Kidney (tissue), 14 donors: Measurements from ENCODE around the gene ZC3H12C. TPM values are rescaled to one million over a fixed set of nuclear protein-coding genes. Genes with fewer than 3 reads are reported as not detected.

Experiments
- DNase-seq, 5 donors: peaks; one replicate each; pipeline ENCODE4 v3.0.0-alpha.2; 2013 to 2020
- FAIRE-seq: peaks from 2 replicates; lab custom pipeline; 2012; peaks lifted over from hg19 to GRCh38; lab: Jason Lieb, UNC
- H3K27ac ChIP-seq, 2 donors: one replicate each; pipeline ENCODE4 v1.7.0; 2013; ENCODE audit warnings: low read depth in 2 of 2, low read length in 2 of 2, inconsistent platforms in 1 of 2
- H3K27me3 ChIP-seq: one replicate; pipeline ENCODE4 v1.7.1; 2013; ENCODE audit warnings: low read length, inconsistent platforms; ENCODE audit not compliant: control insufficient read depth, insufficient read depth
- H3K36me3 ChIP-seq, 3 donors: one replicate each; pipeline versions ENCODE4 v1.7.0 to v1.7.1; 2013; ENCODE audit warnings: low read length in 3 of 3, control low read depth in 1 of 3, inconsistent platforms in 1 of 3; ENCODE audit not compliant: insufficient read depth in 3 of 3, control insufficient read depth in 2 of 3
- H3K4me1 ChIP-seq, 3 donors: one replicate each; pipeline versions ENCODE4 v1.7.0 to v1.7.1; 2013; ENCODE audit warnings: low read length in 3 of 3, inconsistent platforms in 1 of 3, low read depth in 1 of 3; ENCODE audit not compliant: control insufficient read depth in 2 of 3, insufficient read depth in 2 of 3
- H3K4me3 ChIP-seq, 3 donors: one replicate each; pipeline versions ENCODE4 v1.7.0 to v1.8.1; 2013; ENCODE audit warnings: low read length in 3 of 3, control low read depth in 1 of 3, inconsistent platforms in 1 of 3
- H3K9ac ChIP-seq, 3 donors: one replicate each; pipeline versions ENCODE4 v1.7.0 to v1.7.1; 2013; ENCODE audit warnings: low read length in 3 of 3, control low read depth in 1 of 3, inconsistent platforms in 1 of 3
- H3K9me3 ChIP-seq, 3 donors: one replicate each; pipeline versions ENCODE4 v1.7.0 to v1.7.1; 2013; ENCODE audit warnings: low read length in 3 of 3, control low read depth in 1 of 3, inconsistent platforms in 1 of 3; ENCODE audit not compliant: control insufficient read depth in 2 of 3, insufficient read depth in 1 of 3
- intact Hi-C: fragments of 100-400 bp; cut with DNase I; formaldehyde crosslinking; loops from one replicate; pipeline ENCODE4 v1.11.1; 2022
- polyA plus RNA-seq: library from polyadenylated mRNA; stranded (reverse); fragments of 350-450 nt; fragmentation: Illumina TruSeq; extraction: RNeasy Lipid Tissue Mini Kit (QIAGEN cat#74804); gene quantifications from one replicate; pipeline ENCODE4 v1.2.3, GENCODE V29; 2014; ENCODE audit warnings: low read depth, low replicate concordance; ENCODE audit not compliant: insufficient read depth
- total RNA-seq: library from RNA; stranded (reverse); fragmentation: NEBNext Ultra II Directional; extraction: Animal tissue kit (Norgen Biotek cat#: 25700); gene quantifications from one replicate; pipeline ENCODE4 v1.2.1, GENCODE V29; 2021
- TF ChIP-seq, protein P1 (sequence below): IDR thresholded peaks from 3 replicates; pipeline ENCODE4 v1.5.1; 2012; ENCODE audit warnings: mild to moderate bottlenecking, moderate library complexity, borderline replicate concordance; ENCODE audit not compliant: insufficient read depth; ENCODE audit errors: extremely low read depth
- donor health status: control.
- donor health status: control.
- donor health status: control.
- donor health status: control.
- donor health status: control.
- donor health status: DM: yes; HTN: yes; CAD: no.
- donor health status: Normal renal cell carcinoma (clear cell type).

Gene ZC3H12C
- total and polyA plus RNA-seq, 2 donors from 2014 or later: 2.3 to 14.3 TPM

DNA sequence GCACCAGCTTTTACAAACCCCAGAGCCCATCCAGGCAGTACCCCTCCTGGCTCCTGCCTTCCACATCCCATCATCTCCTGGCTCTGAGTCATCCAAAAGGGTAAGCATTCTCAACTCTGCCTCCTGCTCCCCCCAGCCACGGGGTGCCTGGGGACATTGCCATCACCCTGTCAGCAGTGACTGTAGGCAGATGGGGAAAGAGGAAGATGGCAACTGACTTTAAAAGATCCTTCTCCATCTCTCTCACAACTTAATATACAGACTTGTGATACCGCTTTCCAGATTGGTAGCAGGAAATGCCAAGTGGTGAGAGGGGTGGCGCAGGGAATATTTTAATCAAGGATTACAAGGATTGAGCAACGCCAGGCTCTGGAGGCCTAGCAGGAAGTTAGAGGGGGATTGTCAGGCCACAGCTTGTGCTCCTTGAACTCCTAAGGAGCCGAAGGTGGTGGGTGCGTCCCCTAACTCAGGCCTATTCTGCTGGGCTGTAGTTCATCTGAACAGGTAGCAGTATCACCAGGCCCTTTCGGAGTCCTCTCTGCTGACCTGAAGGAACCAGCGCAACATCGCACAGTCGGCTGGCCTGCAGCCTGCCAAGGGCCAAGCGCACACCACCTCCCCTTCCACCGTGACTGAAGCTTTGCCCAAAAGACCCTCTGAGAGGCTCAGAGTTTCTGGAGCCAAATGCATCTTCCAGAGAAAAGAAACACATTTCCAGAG lies 83.3 kb downstream of the ZC3H12C start:
- Histone ChIP-seq H3K36me3 (no peaks in the 10 kb centered on the region), H3K27ac (no peak overlapping the region), H3K9me3 (no peaks in the 10 kb centered on the region), H3K4me1 (peaks cover 0 to 19% (median 0%) of the 10 kb centered on the region in 3 donors), H3K9ac (no peak overlapping the region), H3K4me3 (no peak overlapping the region), H3K27me3 (no peaks in the 10 kb centered on the region)
- FAIRE-seq: no peak
- intact Hi-C loops: no loop called here
- TF ChIP-seq, protein P1, sequence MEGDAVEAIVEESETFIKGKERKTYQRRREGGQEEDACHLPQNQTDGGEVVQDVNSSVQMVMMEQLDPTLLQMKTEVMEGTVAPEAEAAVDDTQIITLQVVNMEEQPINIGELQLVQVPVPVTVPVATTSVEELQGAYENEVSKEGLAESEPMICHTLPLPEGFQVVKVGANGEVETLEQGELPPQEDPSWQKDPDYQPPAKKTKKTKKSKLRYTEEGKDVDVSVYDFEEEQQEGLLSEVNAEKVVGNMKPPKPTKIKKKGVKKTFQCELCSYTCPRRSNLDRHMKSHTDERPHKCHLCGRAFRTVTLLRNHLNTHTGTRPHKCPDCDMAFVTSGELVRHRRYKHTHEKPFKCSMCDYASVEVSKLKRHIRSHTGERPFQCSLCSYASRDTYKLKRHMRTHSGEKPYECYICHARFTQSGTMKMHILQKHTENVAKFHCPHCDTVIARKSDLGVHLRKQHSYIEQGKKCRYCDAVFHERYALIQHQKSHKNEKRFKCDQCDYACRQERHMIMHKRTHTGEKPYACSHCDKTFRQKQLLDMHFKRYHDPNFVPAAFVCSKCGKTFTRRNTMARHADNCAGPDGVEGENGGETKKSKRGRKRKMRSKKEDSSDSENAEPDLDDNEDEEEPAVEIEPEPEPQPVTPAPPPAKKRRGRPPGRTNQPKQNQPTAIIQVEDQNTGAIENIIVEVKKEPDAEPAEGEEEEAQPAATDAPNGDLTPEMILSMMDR: no peak
- no peak for DNase-seq

GRCh38 chr11:110177086-110177456 lies 83.9 kb downstream of the ZC3H12C start:
- intact Hi-C loops: no loop called here
- no peaks in the 10 kb centered on the region for H3K9me3 ChIP-seq
- no peak overlapping the region for H3K9ac ChIP-seq
- no peak overlapping the region for H3K27ac ChIP-seq
- no peak for FAIRE-seq
- no peak overlapping the region for H3K4me3 ChIP-seq
- H3K36me3 ChIP-seq: no peaks in the 10 kb centered on the region
- DNase-seq: no peak
- TF ChIP-seq, protein P1: no peak
- peaks cover 0 to 19% (median 0%) of the 10 kb centered on the region in 3 donors for H3K4me1 ChIP-seq
- no peaks in the 10 kb centered on the region for H3K27me3 ChIP-seq

DNA sequence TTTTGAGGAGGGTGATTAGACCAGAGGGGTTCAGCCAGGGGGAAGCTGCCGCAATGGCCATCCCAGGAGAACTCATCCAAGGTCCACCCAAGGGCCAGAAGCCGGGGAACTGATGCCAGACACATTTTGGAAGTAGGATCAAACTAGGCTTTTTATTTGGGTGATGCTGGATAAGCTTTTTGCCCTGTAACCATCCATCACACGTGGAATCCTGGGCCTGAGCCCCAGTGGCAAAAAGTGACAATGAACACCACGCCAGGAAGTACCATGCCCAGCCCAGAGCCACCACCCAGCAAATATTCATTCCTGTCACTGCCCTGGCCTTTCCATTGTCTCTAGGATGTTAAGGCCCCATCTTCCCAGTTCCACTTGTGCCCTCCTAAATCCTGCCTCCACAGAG lies 85.9 kb downstream of the ZC3H12C start:
- FAIRE-seq (no peak), DNase-seq (no peak)
- Histone ChIP-seq H3K9ac (no peak overlapping the region), H3K36me3 (no peaks in the 10 kb centered on the region), H3K9me3 (no peaks in the 10 kb centered on the region), H3K4me3 (no peak overlapping the region), H3K27ac (no peak overlapping the region), H3K27me3 (no peaks in the 10 kb centered on the region), H3K4me1 (peaks cover 0 to 15% (median 0%) of the 10 kb centered on the region in 3 donors)
- intact Hi-C loops: no loop called here
- TF ChIP-seq, protein P1: no peak

DNA sequence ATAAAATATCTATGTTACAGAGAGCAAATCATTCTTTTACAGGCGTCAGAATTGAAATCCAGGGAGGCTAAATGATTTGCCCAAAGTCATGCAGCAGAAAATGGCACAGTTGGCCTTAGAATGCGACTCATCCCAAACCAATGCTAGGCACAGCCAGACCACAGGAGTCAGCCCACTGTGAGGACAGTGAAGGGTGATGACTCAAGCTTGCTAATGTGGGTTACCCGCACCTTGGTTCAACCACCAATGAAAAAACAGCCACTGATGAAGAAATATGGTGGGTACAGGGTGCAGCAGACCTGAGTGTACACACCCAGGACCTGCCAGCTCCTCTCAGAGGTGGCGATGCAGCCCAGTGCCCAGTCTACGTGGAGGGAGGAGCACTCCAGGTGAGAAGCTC lies 89.7 kb downstream of the ZC3H12C start:
- Histone ChIP-seq H3K27me3 (no peaks in the 10 kb centered on the region), H3K27ac (no peak overlapping the region), H3K4me1 (no peaks in the 10 kb centered on the region), H3K4me3 (no peak overlapping the region), H3K36me3 (no peaks in the 10 kb centered on the region), H3K9ac (no peak overlapping the region), H3K9me3 (no peaks in the 10 kb centered on the region)
- DNase-seq (no peak), FAIRE-seq (no peak)
- TF ChIP-seq, protein P1: no peak
- intact Hi-C loops: no loop called here
